Frontal cortex (tissue), 4 donors: ENCODE data around the gene ABCB6. TPM values are rescaled to one million over a fixed set of nuclear protein-coding genes. Genes with fewer than 3 reads are reported as not detected.
"Not testable (repeated sequence)": the region's sequence is repeated elsewhere in the genome, so short reads cannot be mapped to it uniquely, and the experiment has no call there.

Experiments used
- DNase-seq, 2 donors: peaks; one replicate each; pipeline ENCODE4 v3.0.0; 2012; ENCODE audit warnings: low spot score in 2 of 2
- FAIRE-seq: peaks from 2 replicates; lab custom pipeline; 2012; peaks lifted over from hg19 to GRCh38; lab: Jason Lieb, UNC
- total RNA-seq: library from RNA; depleted of rRNA; stranded (reverse); fragments of >200 nt; gene quantifications from one replicate; pipeline ENCODE4 v1.2.3, GENCODE V29; 2014
- donor health status: control.
- donor health status: control.
- donor health status: control.

ABCB6 gene
- total RNA-seq = 28.1 TPM

- peak; percentile 8 for FAIRE-seq
- DNase-seq = peak; percentile 95 to 98
These were observed at the start of gene ABCB6 for GRCh38 chr2:219218732-219219701. TSS of gene ABCB6 (minus strand) at chr2:219218958. CDS start at chr2:219218673, 285 bp downstream.

GRCh38 chr2:219268294-219268693 is 49.5 kb upstream of the ABCB6 start:
- FAIRE-seq = no peak

GRCh38 chr2:219266886-219267285 is 48.1 kb upstream of the ABCB6 start:
- FAIRE-seq (no peak), DNase-seq (no peak)

More at GRCh38 chr2:219268294-219268693, 49.5 kb upstream of the ABCB6 start:
- DNase-seq = no peak

- FAIRE-seq = no peak
- DNase-seq = no peak
These were observed 47.5 kb upstream of the ABCB6 start for GRCh38 chr2:219266232-219266631.

- FAIRE-seq (no peak), DNase-seq (no peak)
These were observed 42.5 kb upstream of the ABCB6 start for GRCh38 chr2:219261024-219261855.

- not testable (repeated sequence) for FAIRE-seq, DNase-seq
These were observed 40.2 kb upstream of the ABCB6 start for GRCh38 chr2:219258942-219259341.

- no peak for FAIRE-seq
- no peak for DNase-seq
These were observed 35.9 kb upstream of the ABCB6 start for GRCh38 chr2:219254590-219255201.

- FAIRE-seq (no peak), DNase-seq (peak; percentile 90 to 97)
These were observed 35.2 kb upstream of the ABCB6 start, which contains the start of gene TUBA4A for GRCh38 chr2:219253753-219254589. TSS of gene TUBA4A (minus strand) at chr2:219253918. CDS start at chr2:219253858, 60 bp downstream.

DNA sequence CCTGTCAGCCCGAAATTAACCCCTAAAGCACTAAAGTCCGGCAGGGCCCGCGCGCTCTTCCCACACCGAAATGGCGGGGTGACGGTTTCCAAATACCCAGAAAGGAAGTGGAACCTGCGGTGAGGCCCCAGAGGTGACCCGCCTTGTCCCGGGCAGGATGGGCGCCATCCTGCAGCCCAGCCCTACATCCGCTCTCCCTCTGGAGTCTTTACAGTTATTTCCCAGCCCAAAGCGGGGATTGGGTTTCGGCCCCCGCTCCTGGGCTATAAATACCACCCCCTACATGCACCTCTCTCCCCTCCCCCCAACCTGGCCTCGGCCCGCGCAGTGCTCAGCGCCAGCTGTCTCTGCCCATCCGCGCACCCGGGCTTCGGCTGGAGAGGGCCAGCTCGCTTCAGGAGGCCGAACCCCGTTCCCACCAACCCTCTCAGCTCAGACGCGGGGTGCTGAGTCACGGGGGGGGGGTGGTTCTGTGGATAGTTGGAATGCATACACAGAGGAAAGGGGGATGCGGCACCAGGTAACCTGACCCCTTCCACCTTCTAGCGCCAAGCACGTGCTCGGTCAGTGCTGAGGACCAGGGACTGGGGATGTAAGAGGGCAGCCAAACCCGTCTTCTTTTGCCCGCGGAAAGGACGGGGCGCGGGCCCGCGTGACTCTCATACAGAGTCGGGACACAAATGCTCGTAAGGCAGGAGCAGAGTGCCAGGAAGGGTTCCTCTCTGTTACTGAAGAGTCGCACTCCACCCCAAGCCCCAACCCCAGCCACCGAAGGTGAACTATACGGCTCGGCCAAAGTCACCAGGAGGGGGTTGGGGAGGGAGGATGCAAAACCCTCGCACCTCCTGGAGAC is 34.4 kb upstream of the ABCB6 start, which contains the start of gene TUBA4B:
TUBA4B (plus strand) TSS at position 344 of the 853 bp plus-strand sequence; CDS start at position 509, 165 bp downstream.
- FAIRE-seq (no peak), DNase-seq (peak; percentile 34 to 40)

DNA sequence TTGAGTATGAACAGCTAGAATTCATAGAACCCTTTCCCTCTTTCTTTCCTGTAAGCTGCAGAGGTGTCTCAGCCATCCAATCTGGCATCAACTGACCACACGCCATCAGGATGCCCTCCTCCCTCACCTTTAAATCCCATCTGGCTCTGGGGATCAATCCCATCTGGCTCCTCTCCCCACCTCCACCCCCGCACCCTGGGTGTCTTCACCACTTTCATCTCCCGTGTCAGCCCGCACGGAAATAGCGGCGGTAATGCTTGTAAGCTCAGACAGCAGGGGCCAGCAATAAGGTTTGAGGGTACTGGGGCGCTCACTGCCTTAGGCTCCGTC is 33.8 kb upstream of the ABCB6 start:
- no peak for DNase-seq
- FAIRE-seq = no peak

DNA sequence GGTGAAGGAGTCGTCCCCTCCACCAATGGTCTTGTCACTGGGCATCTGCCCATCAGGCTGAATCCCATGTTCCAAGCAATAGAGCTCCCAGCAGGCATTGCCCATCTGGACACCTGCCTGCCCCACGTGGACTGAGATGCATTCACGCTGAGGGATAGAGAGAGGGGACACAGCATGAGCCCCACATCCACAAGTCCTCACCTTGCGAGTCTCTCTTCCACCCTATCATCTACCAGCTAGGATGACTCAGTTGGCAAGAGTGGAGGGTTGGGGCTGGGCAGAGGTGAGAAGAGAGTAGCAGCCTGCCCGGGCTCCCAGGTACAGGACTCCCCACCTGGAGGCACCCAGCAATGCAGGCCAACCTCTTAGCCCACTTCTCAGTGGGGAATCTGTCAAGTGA is 33.3 kb upstream of the ABCB6 start:
- DNase-seq = no peak
- FAIRE-seq = no peak

- DNase-seq (no peak), FAIRE-seq (no peak)
These were observed 32.9 kb upstream of the ABCB6 start for GRCh38 chr2:219251656-219252055.

GRCh38 chr2:219250049-219250781 is 31.5 kb upstream of the ABCB6 start:
- DNase-seq (no peak), FAIRE-seq (no peak)

- DNase-seq (no peak), FAIRE-seq (no peak)
These were observed 30.6 kb upstream of the ABCB6 start for GRCh38 chr2:219249203-219249980.

GRCh38 chr2:219248845-219249202 is 30.1 kb upstream of the ABCB6 start:
- DNase-seq = no peak
- FAIRE-seq = no peak

- FAIRE-seq (no peak), DNase-seq (no peak)
These were observed 29.2 kb upstream of the ABCB6 start for GRCh38 chr2:219247678-219248642.
